Lung (tissue), 12 donors: Measurements from ENCODE around the gene NEURL4. TPM values are rescaled to one million over a fixed set of nuclear protein-coding genes. Genes with fewer than 3 reads are reported as not detected.

Source experiments
- ATAC-seq: fragments of 200-7000 bp; cut with Tn5 transposase; one replicate; pipeline ENCODE4 v1.9.1; 2020; ENCODE audit warnings: moderate number of reproducible peaks; ENCODE audit not compliant: insufficient read depth, low FRiP score
- DNase-seq, 3 donors: peaks; one replicate each; pipeline ENCODE4 v3.0.0-alpha.2; 2013 to 2017
- H3K27ac ChIP-seq, 2 donors: one replicate each; pipeline ENCODE4 v1.5.1; 2013; ENCODE audit warnings: mild to moderate bottlenecking in 2 of 2, moderate library complexity in 2 of 2, control low read depth in 1 of 2, inconsistent platforms in 1 of 2, low read depth in 1 of 2, low read length in 1 of 2
- H3K27me3 ChIP-seq, 3 donors: one replicate each; pipeline ENCODE4 v1.5.1; 2013; ENCODE audit warnings: low read length in 2 of 3; ENCODE audit not compliant: control insufficient read depth in 3 of 3, insufficient read depth in 3 of 3
- H3K36me3 ChIP-seq, 4 donors: one replicate each; pipeline ENCODE4 v1.5.1; 2013; ENCODE audit warnings: low read length in 4 of 4, mild to moderate bottlenecking in 1 of 4, moderate library complexity in 1 of 4; ENCODE audit not compliant: control insufficient read depth in 4 of 4, insufficient read depth in 4 of 4
- H3K4me1 ChIP-seq, 5 donors: one replicate each; pipeline ENCODE4 v1.5.1; 2013; ENCODE audit warnings: low read length in 5 of 5, mild to moderate bottlenecking in 2 of 5, moderate library complexity in 1 of 5; ENCODE audit not compliant: control insufficient read depth in 5 of 5, insufficient read depth in 5 of 5
- H3K4me3 ChIP-seq: one replicate; pipeline ENCODE4 v1.5.1; 2013; ENCODE audit warnings: mild to moderate bottlenecking, control low read depth, moderate library complexity
- H3K9ac ChIP-seq, 2 donors: one replicate each; pipeline ENCODE4 v1.5.1; 2013; ENCODE audit warnings: low read length in 2 of 2, control low read depth in 1 of 2; ENCODE audit not compliant: insufficient read depth in 1 of 2
- H3K9me3 ChIP-seq, 4 donors: one replicate each; pipeline ENCODE4 v1.5.1; 2013; ENCODE audit warnings: low read length in 3 of 4, mild to moderate bottlenecking in 1 of 4, moderate library complexity in 1 of 4; ENCODE audit not compliant: control insufficient read depth in 4 of 4, insufficient read depth in 3 of 4
- CTCF ChIP-seq: IDR thresholded peaks from 2 replicates; pipeline ENCODE4 v1.5.1; 2012; ENCODE audit warnings: mild to moderate bottlenecking; ENCODE audit errors: control extremely low read depth, extremely low read depth
- WGBS, 2 donors: extraction: QIAGEN DNeasy Blood & Tissue Kit; methylation state at CpG; one replicate each; pipeline ENCODE4 v1.1.7; 2013; 5-methylcytosine and 5-hydroxymethylcytosine counted together
- polyA plus RNA-seq, 2 donors: library from polyadenylated mRNA; stranded (reverse); fragments of 200-250 nt; gene quantifications; one replicate each; pipeline ENCODE4 v1.2.1, GENCODE V29; 2013
- total RNA-seq, 2 donors: library from RNA; depleted of rRNA in 1 of 2; stranded (reverse); fragments of >200 nt in 1 of 2; gene quantifications; one replicate each; pipeline ENCODE4 v1.2.1, GENCODE V29; 2014 to 2021
- donor health status: control.
- donor health status: control.
- donor health status: Bipolar disorder and iron deficiency.
- donor health status: healthy.
- donor health status: DM: yes; HTN: yes; CAD: no.

NEURL4 gene
- total and polyA plus RNA-seq, 4 donors: 17.3 to 33.9 (median 24.3) TPM

GRCh38 chr17:7293159-7293558 lies 36.0 kb downstream of the NEURL4 start:
- Histone ChIP-seq H3K27ac (no peak overlapping the region), H3K4me1 (peaks cover 2 to 14% (median 11%) of the 10 kb centered on the region in 5 donors), H3K9me3 (no peaks in the 10 kb centered on the region), H3K9ac (no peak overlapping the region), H3K36me3 (no peaks in the 10 kb centered on the region), H3K4me3 (no peak overlapping the region), H3K27me3 (peaks cover 0 to 37% (median 24%) of the 10 kb centered on the region in 3 donors)
- DNase-seq: no peak
- ATAC-seq: no peak
- WGBS, 2 donors: 85% methylated on average over 11 of the region's 11 CpGs
- TF ChIP-seq CTCF: no peak

GRCh38 chr17:7292729-7293128 lies 36.4 kb downstream of the NEURL4 start:
- Histone ChIP-seq H3K36me3 (no peaks in the 10 kb centered on the region), H3K9ac (no peak overlapping the region), H3K4me3 (no peak overlapping the region), H3K9me3 (no peaks in the 10 kb centered on the region), H3K27ac (no peak overlapping the region), H3K4me1 (peaks cover 2 to 14% (median 11%) of the 10 kb centered on the region in 5 donors), H3K27me3 (peaks cover 0 to 37% (median 24%) of the 10 kb centered on the region in 3 donors)
- no peak for TF ChIP-seq CTCF
- DNase-seq (peak in 1 of 3 donors; percentile 50), ATAC-seq (no peak)
- 39 to 43% methylated on average over 6 of the region's 6 CpGs for WGBS, 2 donors

- no peaks in the 10 kb centered on the region for H3K9me3 ChIP-seq
- no peak overlapping the region for H3K27ac ChIP-seq
- H3K27me3 ChIP-seq: peaks cover 0 to 37% (median 24%) of the 10 kb centered on the region in 3 donors
- no peak overlapping the region for H3K9ac ChIP-seq
- H3K36me3 ChIP-seq: no peaks in the 10 kb centered on the region
- peaks cover 2 to 14% (median 11%) of the 10 kb centered on the region in 5 donors for H3K4me1 ChIP-seq
- no peak for ATAC-seq
- no peak overlapping the region for H3K4me3 ChIP-seq
- no peak for TF ChIP-seq CTCF
- WGBS, 2 donors: 73 to 78% methylated on average over 2 of the region's 2 CpGs
- DNase-seq: no peak
Observed at GRCh38 chr17:7292194-7292593, 36.9 kb downstream of the NEURL4 start.

GRCh38 chr17:7290685-7291084 lies 38.5 kb downstream of the NEURL4 start:
- Histone ChIP-seq H3K27me3 (peaks cover 0 to 30% (median 21%) of the 10 kb centered on the region in 3 donors), H3K4me3 (no peak overlapping the region), H3K27ac (no peak overlapping the region), H3K9me3 (no peaks in the 10 kb centered on the region), H3K4me1 (peaks cover 2 to 14% (median 10%) of the 10 kb centered on the region in 5 donors), H3K36me3 (no peaks in the 10 kb centered on the region), H3K9ac (no peak overlapping the region)
- WGBS, 2 donors: 86 to 90% methylated on average over 11 of the region's 11 CpGs
- no peak for ATAC-seq
- no peak for DNase-seq
- TF ChIP-seq CTCF: no peak
